ENCODE data around the gene PRKCZ.

DNA sequence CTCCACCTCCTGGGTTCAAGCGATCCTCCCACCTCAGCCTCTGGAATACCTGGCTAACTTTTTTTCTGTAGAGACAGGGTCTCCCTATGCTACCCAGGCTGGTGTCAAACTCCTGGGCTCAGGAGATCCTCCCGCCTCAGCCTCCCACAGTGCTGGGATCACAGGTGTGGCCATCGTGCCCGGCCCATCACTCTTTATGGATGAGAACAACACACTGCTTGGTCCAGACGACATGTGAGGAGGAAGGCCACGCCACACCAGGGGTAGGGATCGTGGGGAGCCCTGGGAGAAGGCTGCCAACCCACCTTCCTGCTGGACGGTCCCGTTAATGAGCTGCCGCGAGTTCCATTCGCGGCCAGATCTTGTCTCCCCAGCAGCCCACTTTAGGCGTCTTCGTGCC lies 36.0 kb upstream of the PRKCZ start:
- TF ChIP-seq, protein P1, sequence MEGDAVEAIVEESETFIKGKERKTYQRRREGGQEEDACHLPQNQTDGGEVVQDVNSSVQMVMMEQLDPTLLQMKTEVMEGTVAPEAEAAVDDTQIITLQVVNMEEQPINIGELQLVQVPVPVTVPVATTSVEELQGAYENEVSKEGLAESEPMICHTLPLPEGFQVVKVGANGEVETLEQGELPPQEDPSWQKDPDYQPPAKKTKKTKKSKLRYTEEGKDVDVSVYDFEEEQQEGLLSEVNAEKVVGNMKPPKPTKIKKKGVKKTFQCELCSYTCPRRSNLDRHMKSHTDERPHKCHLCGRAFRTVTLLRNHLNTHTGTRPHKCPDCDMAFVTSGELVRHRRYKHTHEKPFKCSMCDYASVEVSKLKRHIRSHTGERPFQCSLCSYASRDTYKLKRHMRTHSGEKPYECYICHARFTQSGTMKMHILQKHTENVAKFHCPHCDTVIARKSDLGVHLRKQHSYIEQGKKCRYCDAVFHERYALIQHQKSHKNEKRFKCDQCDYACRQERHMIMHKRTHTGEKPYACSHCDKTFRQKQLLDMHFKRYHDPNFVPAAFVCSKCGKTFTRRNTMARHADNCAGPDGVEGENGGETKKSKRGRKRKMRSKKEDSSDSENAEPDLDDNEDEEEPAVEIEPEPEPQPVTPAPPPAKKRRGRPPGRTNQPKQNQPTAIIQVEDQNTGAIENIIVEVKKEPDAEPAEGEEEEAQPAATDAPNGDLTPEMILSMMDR (IDR thresholded peaks at IDR 0.05): no peak
- TF ChIP-seq POLR2A (IDR thresholded peaks at IDR 0.05) (no peak), POLR2AphosphoS5 (IDR thresholded peaks at IDR 0.05) (no peak)
